GM19463 (cell line): ENCODE results near the gene FTH1.

Source experiments
- ATAC-seq: cut with Tn5 transposase; IDR thresholded peaks from one replicate; pipeline ENCODE4 v1.9.1; 2021; ENCODE audit warnings: mild to moderate bottlenecking, moderate library complexity; ENCODE audit not compliant: unreplicated experiment

FTH1 gene

DNA sequence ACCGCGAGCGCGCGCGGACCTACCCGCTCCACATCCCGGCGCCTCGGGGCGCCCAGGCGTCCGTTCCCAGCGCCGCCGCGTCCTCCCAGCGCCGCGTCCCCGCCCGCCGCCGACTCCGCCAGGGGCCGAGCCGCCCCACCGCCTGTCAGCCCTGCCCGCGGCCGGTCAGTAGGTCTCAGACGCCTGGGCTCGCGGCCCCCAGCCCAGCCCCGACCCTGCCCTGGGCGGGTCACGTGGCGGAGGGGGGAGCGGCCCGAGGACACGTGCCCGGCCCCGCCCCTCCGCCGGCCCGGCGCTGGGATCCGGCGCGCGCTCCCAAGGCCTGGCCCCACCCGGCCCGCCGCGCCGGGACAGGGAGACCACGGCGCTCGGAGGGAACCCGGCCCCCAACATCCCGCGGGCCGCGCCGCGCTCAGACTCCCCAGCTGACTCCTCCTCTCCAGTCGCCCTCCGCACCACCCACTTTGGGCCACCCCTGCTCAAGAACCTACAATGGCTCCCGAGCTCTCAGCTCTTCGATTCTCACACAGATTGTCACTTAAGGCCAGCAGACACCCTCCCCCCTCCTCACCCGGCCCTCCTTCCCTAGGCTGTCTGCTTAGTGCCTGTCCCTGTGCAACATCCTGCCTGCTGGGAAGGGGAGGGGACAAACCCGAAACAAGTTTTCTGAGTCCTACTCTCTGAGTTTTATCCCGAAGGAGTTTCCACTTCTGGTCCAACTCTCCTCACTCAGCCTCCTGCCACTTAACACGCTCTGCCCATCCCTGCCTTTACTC, 49.9 kb downstream of the FTH1 start, which contains the start of gene RAB3IL1:
Gene RAB3IL1 (minus strand): TSS at position 233 of the 776 bp plus-strand sequence. CDS start 199 bp downstream, at position 34.
- no peak for ATAC-seq

DNA sequence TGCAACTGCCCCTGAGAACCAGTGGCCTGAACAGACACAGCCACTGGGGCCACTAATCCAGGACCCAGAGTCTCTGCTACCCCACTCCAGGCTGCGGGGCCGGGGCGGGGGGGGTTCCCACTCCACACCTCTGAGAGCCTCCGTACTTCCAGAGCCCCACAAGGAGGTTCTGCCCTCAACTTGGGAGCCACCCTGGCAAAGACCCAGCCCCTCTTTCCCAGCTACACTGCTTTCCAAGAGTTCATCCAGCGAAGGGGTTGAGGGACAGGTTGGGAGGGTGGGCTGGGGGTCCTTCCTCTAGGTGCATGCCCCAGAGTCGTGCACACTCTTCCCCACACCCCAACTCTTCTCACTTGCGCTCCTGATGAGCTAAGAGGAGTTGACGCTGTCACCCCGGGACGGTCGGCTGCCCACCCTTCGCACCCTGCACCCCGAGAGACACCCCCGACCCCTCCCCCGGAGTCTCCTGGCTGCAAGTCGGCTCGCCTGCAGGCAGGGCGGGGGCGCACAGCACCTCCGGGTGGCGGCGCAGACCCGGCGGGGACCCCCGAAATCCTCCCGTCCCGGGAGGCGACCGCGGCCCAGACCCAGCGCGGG, 50.6 kb downstream of the FTH1 start:
- no peak for ATAC-seq

DNA sequence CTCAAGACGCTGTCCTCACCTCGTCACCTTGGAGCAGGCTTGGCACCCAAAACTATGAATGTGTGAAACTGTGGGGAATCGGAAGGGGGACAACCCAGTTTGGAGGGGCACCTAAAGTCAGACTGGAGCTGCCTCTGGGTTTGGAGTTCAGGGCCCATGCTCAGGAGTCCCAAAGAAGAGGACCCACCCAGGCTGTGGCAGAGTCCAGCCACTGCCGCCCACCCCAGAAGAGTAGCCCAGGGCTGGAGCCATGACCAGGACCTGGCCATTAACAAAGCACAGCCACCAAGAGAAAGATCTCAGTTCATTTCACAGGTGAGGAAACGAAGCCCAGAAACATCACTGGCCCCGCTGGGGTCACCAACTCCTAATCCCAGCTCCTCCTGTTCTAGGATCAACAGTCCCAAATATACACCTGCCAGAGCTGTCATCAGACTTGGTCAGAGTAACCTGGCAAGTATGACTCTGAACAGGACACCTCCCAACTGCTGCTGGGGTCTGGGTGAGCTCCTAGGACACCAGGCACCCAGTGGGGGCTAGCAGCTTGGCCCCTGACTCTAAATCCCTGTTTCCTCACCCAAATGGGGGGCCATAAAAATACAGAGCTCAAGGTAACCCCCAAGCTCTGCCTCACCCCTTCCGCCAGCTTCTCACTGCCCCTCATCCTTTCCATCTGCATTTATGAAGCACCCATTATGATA, 52.8 kb downstream of the FTH1 start:
- ATAC-seq: no peak
